ENCODE results near the gene IDS.

Gene IDS

GRCh38 chrX:149516604-149517003 lies 11.5 kb upstream of the IDS start:
- no peak for TF ChIP-seq SPI1 (IDR thresholded peaks at IDR 0.05; ENCODE audit: borderline replicate concordance, low read depth)
- no peak for TF ChIP-seq CTCF (IDR thresholded peaks at IDR 0.05; ENCODE audit: insufficient read depth, low read length)
- TF ChIP-seq GABPA (IDR thresholded peaks at IDR 0.05; ENCODE audit: low read depth), result no peak
- no peak for TF ChIP-seq POLR2AphosphoS5 (IDR thresholded peaks at IDR 0.05; ENCODE audit: low read depth)
- TF ChIP-seq REST (IDR thresholded peaks at IDR 0.05; ENCODE audit: insufficient replicate concordance, low read depth), result no peak

GRCh38 chrX:149515954-149516602 lies 11.0 kb upstream of the IDS start:
- no peaks in the 10 kb centered on the region for H3K27me3 ChIP-seq (ENCODE audit: insufficient read depth, poor library complexity, severe bottlenecking)
- no peak overlapping the region for H3K4me3 ChIP-seq (replicated peaks; ENCODE audit: insufficient read depth, low read length)
- no peak for DNase-seq (ENCODE audit: low read depth in 1 of 2, low spot score in 1 of 2)
- peak overlapping the region; percentile 36; the same call in 1 of the 2 replicates for H3K27ac ChIP-seq (replicated peaks)
- TF ChIP-seq POLR2AphosphoS5 (IDR thresholded peaks at IDR 0.05; ENCODE audit: low read depth) (no peak), REST (IDR thresholded peaks at IDR 0.05; ENCODE audit: insufficient replicate concordance, low read depth) (no peak), SPI1 (IDR thresholded peaks at IDR 0.05; ENCODE audit: borderline replicate concordance, low read depth) (peak; percentile 86), GABPA (IDR thresholded peaks at IDR 0.05; ENCODE audit: low read depth) (peak; percentile 29; the same call in 1 of the 2 replicates)

More at GRCh38 chrX:149516604-149517003, 11.5 kb upstream of the IDS start:
- H3K27me3 ChIP-seq (ENCODE audit: insufficient read depth, poor library complexity, severe bottlenecking), result no peaks in the 10 kb centered on the region
- H3K27ac ChIP-seq (replicated peaks), result peak overlapping the region; percentile 24; the same call in 1 of the 2 replicates
- DNase-seq (ENCODE audit: low read depth in 1 of 2, low spot score in 1 of 2), result no peak
- H3K4me3 ChIP-seq (replicated peaks; ENCODE audit: insufficient read depth, low read length), result no peak overlapping the region

GRCh38 chrX:149513825-149514428 lies 8.8 kb upstream of the IDS start:
- TF ChIP-seq POLR2AphosphoS5 (IDR thresholded peaks at IDR 0.05; ENCODE audit: low read depth) (no peak), GABPA (IDR thresholded peaks at IDR 0.05; ENCODE audit: low read depth) (no peak), CTCF (IDR thresholded peaks at IDR 0.05; ENCODE audit: insufficient read depth, low read length) (no peak), REST (IDR thresholded peaks at IDR 0.05; ENCODE audit: insufficient replicate concordance, low read depth) (no peak)
- Histone ChIP-seq H3K4me3 (replicated peaks; ENCODE audit: insufficient read depth, low read length) (no peak overlapping the region), H3K27me3 (ENCODE audit: insufficient read depth, poor library complexity, severe bottlenecking) (no peaks in the 10 kb centered on the region), H3K27ac (replicated peaks) (no peak overlapping the region)
- DNase-seq (ENCODE audit: low read depth in 1 of 2, low spot score in 1 of 2), result no peak

Data from HL-60 (cell line).